ENCODE measurements around the gene ZNF782.
A peak's percentile ranks its signal among the peaks of the same experiment; 100 is the strongest.
"Not testable (repeated sequence)": the region's sequence is repeated elsewhere in the genome, so short reads cannot be mapped to it uniquely, and the experiment has no call there.

Gene ZNF782

GRCh38 chr9:96852676-96853075, 1.6 kb downstream of the ZNF782 start:
- no peak for DNase-seq

GRCh38 chr9:96844040-96844439, 10.3 kb downstream of the ZNF782 start:
- DNase-seq = no peak

GRCh38 chr9:96818533-96818932, 35.8 kb downstream of the ZNF782 start:
- peak; percentile 22 for DNase-seq

GRCh38 chr9:96817973-96818372, 36.3 kb downstream of the ZNF782 start:
- DNase-seq = no peak

GRCh38 chr9:96813607-96814006, 40.7 kb downstream of the ZNF782 start:
- DNase-seq = no peak

GRCh38 chr9:96798959-96799358, 55.4 kb downstream of the ZNF782 start:
- DNase-seq = not testable (repeated sequence)

GRCh38 chr9:96784021-96784420, 70.3 kb downstream of the ZNF782 start:
- no peak for DNase-seq

GRCh38 chr9:96782235-96782634, 72.1 kb downstream of the ZNF782 start:
- DNase-seq = no peak

- no peak for DNase-seq
Observed at GRCh38 chr9:96781552-96781951, 72.8 kb downstream of the ZNF782 start.

- DNase-seq = no peak
Observed at GRCh38 chr9:96779089-96779488, 75.2 kb downstream of the ZNF782 start.

- DNase-seq = no peak
Observed at GRCh38 chr9:96777426-96777864, 76.9 kb downstream of the ZNF782 start.

GRCh38 chr9:96771124-96771523, 83.2 kb downstream of the ZNF782 start:
- DNase-seq = no peak

GRCh38 chr9:96769989-96770388, 84.3 kb downstream of the ZNF782 start:
- DNase-seq = no peak

All from hematopoietic multipotent progenitor cell treated with erythropoietin and hydrocortisone succinate and interleukin-3 and kit ligand, for 6 days (in vitro differentiated cells).